ENCODE results near the gene SPACDR.
"Not testable (repeated sequence)": the region's sequence is repeated elsewhere in the genome, so short reads cannot be mapped to it uniquely, and the experiment has no call there.

The SPACDR gene, protein sequence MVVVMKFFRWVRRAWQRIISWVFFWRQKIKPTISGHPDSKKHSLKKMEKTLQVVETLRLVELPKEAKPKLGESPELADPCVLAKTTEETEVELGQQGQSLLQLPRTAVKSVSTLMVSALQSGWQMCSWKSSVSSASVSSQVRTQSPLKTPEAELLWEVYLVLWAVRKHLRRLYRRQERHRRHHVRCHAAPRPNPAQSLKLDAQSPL

DNA sequence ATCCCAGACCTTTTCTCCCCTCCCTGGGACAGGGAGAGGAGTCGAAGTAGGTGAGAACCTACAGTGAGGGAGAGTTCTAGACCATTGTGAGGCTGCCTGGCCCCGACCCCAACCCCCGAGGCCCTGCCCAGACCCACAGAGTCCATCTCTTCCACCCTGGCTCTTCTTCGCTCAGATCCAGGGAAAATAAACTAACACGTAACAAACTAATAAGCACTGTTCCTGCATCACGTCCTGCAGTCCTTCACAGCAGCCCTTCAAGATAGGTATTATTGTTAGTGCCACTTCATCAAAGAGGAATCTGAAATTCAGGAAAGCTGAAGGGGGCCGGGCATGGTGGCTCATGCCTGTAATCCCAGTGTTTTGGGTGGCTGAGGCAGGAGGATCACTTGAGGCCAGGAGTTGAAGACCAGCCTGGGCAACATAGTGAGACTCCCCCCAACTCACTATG lies at the start of gene SPACDR:
Gene SPACDR (minus strand): TSS at position 51 of the 451 bp plus-strand sequence. CDS start 235 bp downstream, outside the sequence.
- peak within 1 kb of the TSS; percentile 68; the same call in 1 of the 2 replicates for H3K27ac ChIP-seq
- no peak for TF ChIP-seq CTCF (conservative IDR thresholded peaks at IDR 0.05)

GRCh38 chr7:100513212-100513810 lies 49.3 kb upstream of the SPACDR start:
- TF ChIP-seq CTCF (conservative IDR thresholded peaks at IDR 0.05), result no peak
- H3K27ac ChIP-seq, result no peak overlapping the region

GRCh38 chr7:100510437-100511239 lies 46.6 kb upstream of the SPACDR start:
- no peak overlapping the region for H3K27ac ChIP-seq

GRCh38 chr7:100509231-100509630 lies 45.2 kb upstream of the SPACDR start:
- H3K27ac ChIP-seq, result no peak overlapping the region
- no peak for TF ChIP-seq CTCF (conservative IDR thresholded peaks at IDR 0.05)

More at GRCh38 chr7:100510437-100511239, 46.6 kb upstream of the SPACDR start:
- TF ChIP-seq CTCF (conservative IDR thresholded peaks at IDR 0.05), result no peak

GRCh38 chr7:100506356-100506923 lies 42.4 kb upstream of the SPACDR start:
- no peak for TF ChIP-seq CTCF (conservative IDR thresholded peaks at IDR 0.05)

DNA sequence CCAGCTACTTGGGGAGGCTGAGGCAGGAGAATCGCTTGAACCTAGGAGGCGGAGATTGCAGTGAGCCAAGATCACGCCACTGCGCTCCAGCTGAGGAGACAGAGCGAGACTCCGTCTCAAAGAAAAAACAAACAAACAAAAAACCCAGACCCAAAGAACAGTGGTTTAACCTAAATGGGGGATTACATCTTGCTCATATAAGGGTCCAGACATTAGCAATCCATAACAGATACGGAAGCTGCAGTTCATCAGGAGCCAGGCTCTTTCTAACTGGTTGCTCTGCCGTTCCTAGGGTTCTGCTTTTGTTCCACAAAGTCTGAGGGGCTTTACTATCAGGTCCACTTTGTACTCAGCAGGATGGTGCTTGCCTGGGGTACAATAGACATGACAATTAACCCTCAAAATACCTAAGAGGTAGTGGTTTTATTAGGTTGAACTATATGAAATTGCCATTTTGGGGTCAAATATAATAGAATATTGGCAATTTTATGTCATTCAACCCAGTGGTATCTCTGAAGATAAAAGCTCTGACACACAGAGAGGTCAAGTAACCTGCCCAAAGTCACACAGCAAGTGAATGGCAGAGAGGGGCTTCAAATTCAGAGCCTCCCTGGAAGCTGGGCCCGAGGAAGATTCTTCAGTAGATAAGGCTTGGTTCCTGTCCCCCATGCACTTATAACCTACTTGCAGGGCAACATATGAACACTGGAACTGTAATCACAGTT lies 41.0 kb upstream of the SPACDR start:
- no peak for TF ChIP-seq CTCF (conservative IDR thresholded peaks at IDR 0.05)
- no peak overlapping the region for H3K27ac ChIP-seq

More at GRCh38 chr7:100506356-100506923, 42.4 kb upstream of the SPACDR start:
- no peak overlapping the region for H3K27ac ChIP-seq

GRCh38 chr7:100504031-100504430 lies 40.0 kb upstream of the SPACDR start:
- not testable (repeated sequence) for H3K27ac ChIP-seq

DNA sequence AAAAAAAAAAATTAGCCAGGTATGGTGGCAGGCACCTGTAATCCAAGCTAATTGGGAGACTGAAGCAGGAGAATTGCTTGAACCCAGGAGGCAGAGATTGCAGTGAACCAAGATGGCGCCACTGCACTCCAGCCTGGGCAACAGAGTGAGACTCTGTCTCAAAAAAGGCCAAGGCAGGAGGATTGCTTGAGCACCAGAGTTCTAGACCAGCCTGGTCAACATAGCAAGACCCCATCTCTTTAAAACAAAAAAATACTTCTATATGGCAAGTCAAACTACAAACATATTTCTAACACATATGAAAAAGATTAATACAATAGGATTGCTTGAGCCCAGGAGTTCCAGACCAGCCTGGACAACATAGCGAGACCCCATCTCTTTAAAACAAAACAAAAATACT lies 36.7 kb upstream of the SPACDR start:
- not testable (repeated sequence) for H3K27ac ChIP-seq

All from VCaP (cell line).